NCI-H187 treated with DMSO at 0.1 percent for 48 hours (cell line): ENCODE results near the gene SLC25A36.

Source experiments
- DNase-seq: peaks from one replicate; lab custom pipeline; 2025; lab: John Stamatoyannopoulos, UW

Gene SLC25A36

GRCh38 chr3:140941434-140942220 is at the start of gene SLC25A36:
Gene SLC25A36, plus strand, starts transcription at chr3:140941836. Its CDS starts 219 bp downstream, at chr3:140942055.
- DNase-seq: peak; percentile 94

- no peak for DNase-seq
These were observed 44.6 kb upstream of the SLC25A36 start for GRCh38 chr3:140896997-140897396.

GRCh38 chr3:140898340-140899180 is 43.1 kb upstream of the SLC25A36 start:
- DNase-seq: no peak

GRCh38 chr3:140899363-140899762 is 42.3 kb upstream of the SLC25A36 start:
- no peak for DNase-seq

GRCh38 chr3:140902791-140903190 is 38.8 kb upstream of the SLC25A36 start:
- no peak for DNase-seq

GRCh38 chr3:140903196-140903595 is 38.4 kb upstream of the SLC25A36 start:
- no peak for DNase-seq

- no peak for DNase-seq
These were observed 37.1 kb upstream of the SLC25A36 start for GRCh38 chr3:140904521-140904920.

- no peak for DNase-seq
These were observed 36.1 kb upstream of the SLC25A36 start for GRCh38 chr3:140905559-140905958.

- no peak for DNase-seq
These were observed 34.9 kb upstream of the SLC25A36 start for GRCh38 chr3:140906785-140907184.

- no peak for DNase-seq
These were observed 30.8 kb upstream of the SLC25A36 start for GRCh38 chr3:140910860-140911259.

- no peak for DNase-seq
These were observed 29.8 kb upstream of the SLC25A36 start for GRCh38 chr3:140911822-140912221.

GRCh38 chr3:140913728-140914127 is 27.9 kb upstream of the SLC25A36 start:
- no peak for DNase-seq

GRCh38 chr3:140914384-140914945 is 27.2 kb upstream of the SLC25A36 start:
- no peak for DNase-seq

- no peak for DNase-seq
These were observed 25.0 kb upstream of the SLC25A36 start for GRCh38 chr3:140916603-140917002.

GRCh38 chr3:140917772-140918171 is 23.9 kb upstream of the SLC25A36 start:
- DNase-seq: no peak

- no peak for DNase-seq
These were observed 21.6 kb upstream of the SLC25A36 start for GRCh38 chr3:140920029-140920428.

GRCh38 chr3:140922634-140923033 is 19.0 kb upstream of the SLC25A36 start:
- DNase-seq: no peak

GRCh38 chr3:140924097-140924873 is 17.4 kb upstream of the SLC25A36 start:
- no peak for DNase-seq

GRCh38 chr3:140927279-140928069 is 14.2 kb upstream of the SLC25A36 start:
- no peak for DNase-seq

- DNase-seq: no peak
These were observed 12.2 kb upstream of the SLC25A36 start for GRCh38 chr3:140929446-140929845.

GRCh38 chr3:140931016-140931454 is 10.6 kb upstream of the SLC25A36 start:
- DNase-seq: no peak
